Smooth muscle cell (in vitro differentiated cells): Measurements from ENCODE around the gene PCBD1. TPM values are rescaled to one million over a fixed set of nuclear protein-coding genes. Genes with fewer than 3 reads are reported as not detected.

Source experiments
- DNase-seq: peaks from one replicate; lab custom pipeline; 2025; ENCODE audit not compliant: unreplicated experiment; lab: John Stamatoyannopoulos, UW
- H2AFZ ChIP-seq: fragments of 200-600 bp; sonication (generic); 2 replicates; pipeline ENCODE4 v1.6.0; 2016; ENCODE audit warnings: antibody characterized with exemption, low read depth, mild to moderate bottlenecking
- H3F3A ChIP-seq: fragments of 200-600 bp; sonication (generic); 2 replicates; pipeline ENCODE4 v1.6.0; 2017; ENCODE audit warnings: antibody characterized with exemption, low read depth
- H3K27ac ChIP-seq: fragments of 200-600 bp; sonication (generic); 2 replicates; pipeline ENCODE4 v1.5.1; 2016; ENCODE audit warnings: low read depth, mild to moderate bottlenecking
- H3K27me3 ChIP-seq: fragments of 200-600 bp; sonication (generic); 2 replicates; pipeline ENCODE4 v1.6.1; 2016; ENCODE audit warnings: low read depth, mild to moderate bottlenecking
- H3K36me3 ChIP-seq: fragments of 200-600 bp; sonication (generic); 2 replicates; pipeline ENCODE4 v1.5.1; 2016; ENCODE audit warnings: low read depth
- H3K4me1 ChIP-seq: fragments of 200-600 bp; sonication (generic); 2 replicates; pipeline ENCODE4 v1.5.1; 2016; ENCODE audit warnings: low read depth
- H3K4me2 ChIP-seq: fragments of 200-600 bp; sonication (generic); 2 replicates; pipeline ENCODE4 v1.6.0; 2016; ENCODE audit warnings: mild to moderate bottlenecking
- H3K4me3 ChIP-seq: fragments of 200-600 bp; sonication (generic); 2 replicates; pipeline ENCODE4 v1.5.1; 2016; ENCODE audit warnings: mild to moderate bottlenecking
- H3K79me2 ChIP-seq: fragments of 200-600 bp; sonication (generic); 2 replicates; pipeline ENCODE4 v1.6.0; 2016; ENCODE audit warnings: low read depth, mild to moderate bottlenecking
- H3K9ac ChIP-seq: fragments of 200-600 bp; sonication (generic); 2 replicates; pipeline ENCODE4 v1.6.0; 2016; ENCODE audit warnings: low read depth
- H3K9me3 ChIP-seq: fragments of 200-600 bp; sonication (generic); replicated peaks from 2 replicates; pipeline ENCODE4 v1.5.1; 2016; ENCODE audit warnings: low read depth
- H4K20me1 ChIP-seq: fragments of 200-600 bp; sonication (generic); 2 replicates; pipeline ENCODE4 v1.6.0; 2016; ENCODE audit warnings: low read depth
- CTCF ChIP-seq: fragments of 200-600 bp; sonication (generic); IDR thresholded peaks from 2 replicates; pipeline ENCODE4 v1.5.1; 2017; ENCODE audit warnings: borderline replicate concordance, mild to moderate bottlenecking, antibody characterized with exemption; ENCODE audit not compliant: insufficient read depth, poor library complexity, severe bottlenecking
- WGBS: methylation state at CpG from one replicate; pipeline ENCODE4 v1.1.7; 2016; ENCODE audit warnings: low lambda C conversion rate; 5-methylcytosine and 5-hydroxymethylcytosine counted together
- polyA plus RNA-seq: library from polyadenylated mRNA; unstranded; fragments of >200 nt; fragmentation: Nextera tagmentation; extraction: Ambion mirVana; gene quantifications from 2 replicates; pipeline ENCODE4 v1.2.1, GENCODE V29; 2016
- total RNA-seq: library from RNA; depleted of rRNA; stranded (reverse); fragments of >200 nt; gene quantifications from 2 replicates; pipeline ENCODE4 v1.2.3, GENCODE V29; 2014

The PCBD1 gene
- total and polyA plus RNA-seq, 2 experiments from 2014 or later, result 34.7 TPM

- no peak overlapping the region for H3K4me3 ChIP-seq
- no peak overlapping the region for H2AFZ ChIP-seq
- no peak overlapping the region for H3K4me2 ChIP-seq
- WGBS, result 82% methylated on average over 27 of the region's 27 CpGs
- H3K4me1 ChIP-seq, result no peaks in the 10 kb centered on the region
- no peaks in the 10 kb centered on the region for H3K9me3 ChIP-seq
- H3K9ac ChIP-seq, result no peak overlapping the region
- H3F3A ChIP-seq, result no peaks in the 10 kb centered on the region
- H3K27me3 ChIP-seq, result no peaks in the 10 kb centered on the region
- no peaks in the 10 kb centered on the region for H3K36me3 ChIP-seq
- no peak for TF ChIP-seq CTCF
- no peak for DNase-seq
- no peaks in the 10 kb centered on the region for H4K20me1 ChIP-seq
- no peak overlapping the region for H3K27ac ChIP-seq
- no peaks in the 10 kb centered on the region for H3K79me2 ChIP-seq
Measured at GRCh38 chr10:70905071-70906021, 17.0 kb upstream of the PCBD1 start.

- Histone ChIP-seq H3K4me3 (no peak overlapping the region), H3K27me3 (no peaks in the 10 kb centered on the region), H4K20me1 (no peaks in the 10 kb centered on the region), H3K36me3 (no peaks in the 10 kb centered on the region), H3K4me2 (no peak overlapping the region), H3K9ac (no peak overlapping the region), H3K4me1 (no peaks in the 10 kb centered on the region), H2AFZ (no peak overlapping the region), H3F3A (no peaks in the 10 kb centered on the region), H3K79me2 (no peaks in the 10 kb centered on the region), H3K27ac (no peak overlapping the region), H3K9me3 (no peaks in the 10 kb centered on the region)
- 51% methylated on average over 14 of the region's 14 CpGs for WGBS
- no peak for DNase-seq
- peak; percentile 93 for TF ChIP-seq CTCF
Measured at GRCh38 chr10:70903262-70903921, 15.0 kb upstream of the PCBD1 start.

- H3K27ac ChIP-seq, result no peak overlapping the region
- TF ChIP-seq CTCF, result no peak
- no peaks in the 10 kb centered on the region for H3K4me1 ChIP-seq
- H2AFZ ChIP-seq, result no peak overlapping the region
- H3K27me3 ChIP-seq, result no peaks in the 10 kb centered on the region
- no peak overlapping the region for H3K4me2 ChIP-seq
- no peak overlapping the region for H3K9ac ChIP-seq
- no peaks in the 10 kb centered on the region for H4K20me1 ChIP-seq
- DNase-seq, result no peak
- H3K36me3 ChIP-seq, result no peaks in the 10 kb centered on the region
- H3K4me3 ChIP-seq, result no peak overlapping the region
- WGBS, result 86% methylated on average over 5 of the region's 5 CpGs
- H3K79me2 ChIP-seq, result no peaks in the 10 kb centered on the region
- H3K9me3 ChIP-seq, result no peaks in the 10 kb centered on the region
- H3F3A ChIP-seq, result no peaks in the 10 kb centered on the region
Measured at GRCh38 chr10:70902661-70903261, 14.4 kb upstream of the PCBD1 start.
